ENCODE data around the gene IREB2.

DNA sequence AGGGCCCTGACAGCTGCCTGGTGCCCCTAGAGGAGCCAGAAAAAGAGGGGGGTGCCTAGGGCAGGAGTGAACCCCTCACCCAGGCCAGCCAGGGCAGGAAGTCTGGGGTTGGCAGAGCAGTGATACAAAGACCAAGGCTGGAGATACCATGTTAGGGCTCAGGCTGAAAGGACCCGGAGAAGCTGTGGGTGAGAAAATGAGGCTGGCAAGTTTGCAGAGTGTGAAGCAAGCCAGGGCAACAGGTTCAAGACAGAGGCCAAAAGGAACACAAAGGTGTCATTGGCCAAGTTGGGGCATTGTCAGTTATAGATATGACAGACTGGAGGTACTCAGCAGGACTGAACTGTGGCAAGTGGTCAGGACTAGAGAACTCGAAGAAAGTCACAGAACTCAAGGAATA, 40.6 kb upstream of the IREB2 start:
- TF ChIP-seq POLR2A (IDR thresholded peaks at IDR 0.05): no peak
- TF ChIP-seq, protein P1, sequence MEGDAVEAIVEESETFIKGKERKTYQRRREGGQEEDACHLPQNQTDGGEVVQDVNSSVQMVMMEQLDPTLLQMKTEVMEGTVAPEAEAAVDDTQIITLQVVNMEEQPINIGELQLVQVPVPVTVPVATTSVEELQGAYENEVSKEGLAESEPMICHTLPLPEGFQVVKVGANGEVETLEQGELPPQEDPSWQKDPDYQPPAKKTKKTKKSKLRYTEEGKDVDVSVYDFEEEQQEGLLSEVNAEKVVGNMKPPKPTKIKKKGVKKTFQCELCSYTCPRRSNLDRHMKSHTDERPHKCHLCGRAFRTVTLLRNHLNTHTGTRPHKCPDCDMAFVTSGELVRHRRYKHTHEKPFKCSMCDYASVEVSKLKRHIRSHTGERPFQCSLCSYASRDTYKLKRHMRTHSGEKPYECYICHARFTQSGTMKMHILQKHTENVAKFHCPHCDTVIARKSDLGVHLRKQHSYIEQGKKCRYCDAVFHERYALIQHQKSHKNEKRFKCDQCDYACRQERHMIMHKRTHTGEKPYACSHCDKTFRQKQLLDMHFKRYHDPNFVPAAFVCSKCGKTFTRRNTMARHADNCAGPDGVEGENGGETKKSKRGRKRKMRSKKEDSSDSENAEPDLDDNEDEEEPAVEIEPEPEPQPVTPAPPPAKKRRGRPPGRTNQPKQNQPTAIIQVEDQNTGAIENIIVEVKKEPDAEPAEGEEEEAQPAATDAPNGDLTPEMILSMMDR (IDR thresholded peaks at IDR 0.05 in 4 of 5, conservative IDR thresholded peaks at IDR 0.05 in 1 of 5): no peak

Data from gastrocnemius medialis (tissue), 4 donors.